GM18861 (cell line): Measurements from ENCODE around the gene DENND2C.
"Not testable (repeated sequence)": the region's sequence is repeated elsewhere in the genome, so short reads cannot be mapped to it uniquely, and the experiment has no call there.

Source experiments
- ATAC-seq: cut with Tn5 transposase; IDR thresholded peaks from one replicate; pipeline ENCODE4 v1.9.1; 2021; ENCODE audit not compliant: unreplicated experiment

The DENND2C gene

DNA sequence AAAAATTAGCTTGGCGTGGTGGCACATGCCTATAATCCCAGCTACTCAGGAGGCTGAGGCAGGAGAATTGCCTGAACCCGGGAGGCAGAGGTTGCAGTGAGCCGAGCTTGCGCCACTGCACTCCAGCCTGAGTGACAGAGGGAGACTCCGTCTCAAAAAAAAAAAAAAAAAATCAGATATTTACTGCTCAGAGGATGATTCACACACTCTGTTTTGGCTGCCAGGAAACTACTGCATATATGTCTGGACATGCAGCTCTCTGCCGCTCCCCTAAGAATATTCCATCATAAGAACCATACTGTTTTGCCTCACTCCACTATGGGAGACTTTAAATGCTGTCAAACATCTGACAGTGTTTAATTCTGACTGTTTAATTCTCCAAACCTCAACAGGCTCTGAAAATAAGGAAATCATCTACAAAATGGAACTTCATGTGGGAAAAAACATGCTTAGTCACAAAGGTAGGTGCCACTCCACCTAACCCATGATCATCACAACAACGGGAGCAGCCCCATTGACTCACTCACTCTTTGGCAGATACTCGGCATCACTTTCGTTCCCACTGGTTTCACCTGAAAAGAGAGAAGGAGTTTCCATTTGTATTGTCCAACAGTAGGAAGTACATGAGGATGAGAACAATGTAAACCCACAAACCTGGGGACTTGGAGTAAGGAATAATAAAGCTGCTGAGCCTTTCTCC is 59.2 kb downstream of the DENND2C start:
- no peak for ATAC-seq

- ATAC-seq = no peak
Observed at GRCh38 chr1:114609826-114610225, 60.0 kb downstream of the DENND2C start.

DNA sequence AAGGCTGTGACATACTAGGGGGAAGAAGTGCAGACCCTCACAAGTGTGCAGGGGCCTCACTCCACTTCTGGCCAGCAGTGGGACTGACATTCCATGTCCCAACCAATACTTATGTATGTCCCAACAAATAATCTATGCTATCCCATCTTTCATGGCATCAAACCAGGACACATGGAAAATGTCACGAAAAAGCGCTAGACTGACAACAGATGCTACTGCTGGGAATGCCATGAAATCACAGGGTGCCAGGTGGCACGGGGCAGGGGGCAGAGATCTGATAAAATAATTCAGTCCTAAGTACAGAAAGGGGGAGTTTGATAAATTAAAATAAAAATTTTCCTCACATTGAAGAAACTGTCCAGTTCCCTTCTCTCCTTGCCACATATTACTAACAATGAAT is 60.8 kb downstream of the DENND2C start:
- ATAC-seq = no peak

DNA sequence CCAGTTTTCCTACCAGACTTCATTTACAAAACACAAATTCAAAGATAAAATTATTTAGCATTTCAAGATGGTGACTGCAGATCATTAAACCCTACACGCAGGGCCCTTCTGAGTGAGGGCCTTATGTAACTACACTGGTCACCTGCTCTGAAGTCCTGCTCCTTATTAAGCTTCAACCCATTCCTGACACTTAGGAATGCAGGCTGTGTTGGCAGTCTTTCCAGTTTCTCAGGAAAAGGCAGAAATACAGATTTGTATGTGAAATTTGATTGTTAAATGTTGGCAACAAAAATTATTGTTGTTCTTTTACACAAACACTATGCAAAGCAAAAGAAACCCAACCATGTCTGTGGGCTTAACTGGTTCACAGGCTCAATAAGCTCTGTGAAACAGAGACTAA is 62.6 kb downstream of the DENND2C start:
- no peak for ATAC-seq

GRCh38 chr1:114597949-114598348 is 71.9 kb downstream of the DENND2C start:
- ATAC-seq = no peak

GRCh38 chr1:114595602-114596001 is 74.2 kb downstream of the DENND2C start:
- no peak for ATAC-seq

DNA sequence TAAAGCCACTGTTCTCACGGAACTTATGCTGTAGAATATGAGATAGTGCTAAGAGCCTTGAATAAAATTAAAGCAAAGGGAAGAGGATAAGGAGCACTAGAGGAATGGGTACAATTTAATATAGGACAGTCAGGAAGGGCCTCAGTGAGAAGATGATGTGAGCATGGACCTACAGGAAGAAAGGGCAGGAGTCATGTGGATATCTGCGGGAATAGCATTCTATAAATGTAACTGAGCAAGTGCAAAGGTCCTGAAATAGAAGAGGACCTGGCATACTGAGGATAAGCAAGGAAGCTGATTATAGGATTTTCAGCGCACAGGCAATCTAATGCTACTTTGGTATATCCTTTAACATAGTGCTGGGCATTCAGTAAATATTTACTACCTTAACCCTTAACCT is 75.8 kb downstream of the DENND2C start:
- ATAC-seq = no peak

DNA sequence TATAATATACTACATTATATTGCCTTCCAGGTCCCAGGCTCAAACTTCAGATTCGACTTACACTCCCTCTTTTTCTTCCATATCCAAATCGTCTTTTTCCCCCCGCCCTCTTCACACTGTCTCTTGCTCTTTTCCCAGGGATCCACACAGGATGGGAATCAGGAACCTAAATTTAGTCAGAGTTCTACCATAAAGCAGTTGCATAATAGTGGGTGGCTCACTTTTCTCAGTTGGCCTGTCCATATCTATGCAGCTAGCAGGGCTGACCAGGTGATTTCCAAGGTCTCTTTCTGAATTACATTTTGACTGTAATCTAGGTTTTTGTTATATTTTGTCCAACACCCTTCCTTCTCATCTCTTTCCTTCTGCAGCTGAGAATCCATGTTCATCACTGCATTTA is 80.7 kb downstream of the DENND2C start:
- no peak for ATAC-seq

GRCh38 chr1:114588196-114588689 is 81.6 kb downstream of the DENND2C start:
- ATAC-seq = no peak

- no peak for ATAC-seq
Observed at GRCh38 chr1:114587203-114587991, 82.5 kb downstream of the DENND2C start.

- ATAC-seq = no peak
Observed at GRCh38 chr1:114586513-114587047, 83.3 kb downstream of the DENND2C start.

DNA sequence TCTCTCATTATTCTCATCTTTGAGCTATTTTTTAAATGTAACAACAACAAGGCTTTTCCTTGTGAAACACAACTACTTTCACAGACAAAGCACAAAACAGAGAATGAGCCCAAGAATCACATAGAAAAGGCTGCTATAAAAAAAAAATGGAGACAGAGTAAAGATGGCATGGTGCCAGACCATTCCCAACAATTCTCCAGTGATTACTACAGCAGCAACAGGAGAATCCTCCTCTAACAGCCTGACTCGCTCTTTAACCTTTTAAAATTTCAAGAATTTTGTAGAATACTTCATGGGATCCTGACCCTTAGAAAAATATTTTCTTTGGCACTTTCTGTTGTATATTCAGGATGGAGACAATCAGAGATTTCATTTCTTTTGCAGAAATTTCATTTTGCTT is 84.6 kb downstream of the DENND2C start:
- no peak for ATAC-seq

DNA sequence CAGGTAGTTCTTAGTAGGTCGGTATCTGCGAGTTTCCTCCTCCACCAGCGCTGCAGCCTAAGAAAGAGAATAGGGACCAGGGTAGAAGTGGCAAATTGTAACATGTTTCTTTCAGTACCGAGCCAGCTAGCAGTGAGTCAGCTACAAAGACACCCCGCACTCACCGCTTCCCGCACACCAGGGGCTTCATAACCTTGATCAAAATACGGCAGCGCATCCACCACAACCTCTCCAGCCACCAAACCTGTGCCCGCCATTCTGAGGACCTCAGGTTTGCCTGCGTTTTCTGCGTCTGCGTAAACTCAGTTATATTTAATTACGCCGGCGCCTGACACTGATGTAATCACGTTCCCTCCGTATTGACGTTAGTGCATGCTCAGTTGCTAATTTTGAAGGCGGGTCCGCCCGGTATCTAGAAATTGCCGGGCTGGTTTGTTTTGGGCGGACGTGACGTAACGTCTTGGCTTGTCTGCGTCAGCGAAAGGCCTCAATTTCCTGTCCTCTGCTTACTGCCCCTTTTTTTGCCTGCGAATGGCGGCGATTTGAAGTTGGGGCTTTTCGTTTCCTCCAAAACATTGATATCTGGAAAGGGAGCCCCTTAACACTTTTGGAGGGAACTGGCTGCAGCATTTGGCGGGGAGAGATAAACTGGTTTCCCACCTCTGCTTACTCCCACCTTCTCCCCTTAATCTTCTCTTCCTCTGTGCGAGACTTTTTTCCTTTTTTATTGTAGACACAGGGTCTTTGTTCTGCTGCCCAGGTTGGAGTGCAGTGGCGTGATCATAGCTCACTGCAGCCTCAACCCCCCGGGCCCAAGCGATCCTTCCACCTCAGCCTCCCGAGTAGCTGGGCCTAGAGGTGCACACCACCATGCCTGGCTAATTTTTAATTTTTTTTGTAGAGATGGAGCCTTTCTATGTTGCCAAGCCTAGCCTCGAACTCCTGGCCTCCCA is 88.2 kb downstream of the DENND2C start, which contains the start of gene BCAS2:
TSS of gene BCAS2 (minus strand) at position 281 of the 953 bp plus-strand sequence. CDS start at position 257, 24 bp downstream.
- peak; percentile 100 for ATAC-seq

- no peak for ATAC-seq
Observed at GRCh38 chr1:114574365-114574764, 95.5 kb downstream of the DENND2C start.

DNA sequence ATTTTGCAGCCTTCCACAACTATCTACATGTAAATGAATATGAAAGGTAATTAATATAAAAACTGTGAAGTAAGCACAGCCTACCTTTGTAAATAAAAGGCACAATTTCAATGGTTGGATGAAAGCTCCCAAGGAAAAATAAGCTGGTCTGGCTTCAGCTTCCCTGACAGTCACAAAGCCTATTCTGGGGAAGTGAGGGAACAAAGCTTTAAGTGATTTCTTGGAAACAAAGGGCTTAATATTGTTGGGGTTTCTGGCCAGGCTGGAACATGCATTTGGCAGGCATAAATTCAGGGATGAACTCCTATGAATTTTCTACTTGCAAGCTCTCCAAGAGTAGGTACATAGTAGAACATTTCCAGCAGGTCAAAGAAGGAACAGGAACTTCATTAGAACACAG is 105.7 kb downstream of the DENND2C start:
- no peak for ATAC-seq

DNA sequence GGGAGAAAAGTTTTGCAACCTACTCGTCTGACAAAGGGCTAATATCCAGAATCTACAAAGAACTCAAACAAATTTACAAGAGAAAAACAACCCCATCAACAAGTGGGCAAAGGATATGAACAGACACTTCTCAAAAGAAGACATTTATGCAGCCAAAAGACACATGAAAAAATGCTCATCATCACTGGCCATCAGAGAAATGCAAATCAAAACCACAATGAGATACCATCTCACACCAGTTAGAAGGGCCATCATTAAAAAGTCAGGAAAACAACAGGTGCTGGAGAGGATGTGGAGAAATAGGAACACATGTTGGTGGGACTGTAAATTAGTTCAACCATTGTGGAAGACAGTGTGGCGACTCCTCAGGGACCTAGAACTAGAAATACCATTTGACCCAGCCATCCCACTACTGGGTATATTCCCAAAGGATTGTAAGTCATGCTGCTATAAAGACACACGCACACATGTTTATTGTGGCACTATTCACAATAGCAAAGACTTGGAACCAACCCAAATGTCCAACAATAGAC is 106.8 kb downstream of the DENND2C start:
- not testable (repeated sequence) for ATAC-seq

- ATAC-seq = no peak
Observed at GRCh38 chr1:114561333-114561732, 108.5 kb downstream of the DENND2C start.

DNA sequence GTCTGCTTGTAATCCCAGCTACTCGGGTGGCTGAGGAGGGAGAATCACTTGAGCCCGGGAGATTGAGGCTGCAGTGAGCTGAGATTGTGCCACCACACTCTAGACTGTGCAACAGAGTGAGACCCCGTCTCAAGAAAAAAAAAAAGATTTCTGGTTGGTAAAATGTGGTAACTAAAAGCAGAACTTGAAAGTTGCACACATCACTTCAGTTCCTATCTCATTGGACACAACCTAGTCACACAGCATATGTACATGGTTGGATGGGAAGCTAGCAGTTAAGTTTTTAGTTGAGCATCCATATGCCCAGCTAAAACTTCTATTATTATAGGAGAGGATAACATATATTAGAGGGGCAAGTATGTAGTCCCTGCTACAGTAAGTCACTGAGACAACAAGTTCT is 110.5 kb downstream of the DENND2C start:
- ATAC-seq = peak; percentile 57

DNA sequence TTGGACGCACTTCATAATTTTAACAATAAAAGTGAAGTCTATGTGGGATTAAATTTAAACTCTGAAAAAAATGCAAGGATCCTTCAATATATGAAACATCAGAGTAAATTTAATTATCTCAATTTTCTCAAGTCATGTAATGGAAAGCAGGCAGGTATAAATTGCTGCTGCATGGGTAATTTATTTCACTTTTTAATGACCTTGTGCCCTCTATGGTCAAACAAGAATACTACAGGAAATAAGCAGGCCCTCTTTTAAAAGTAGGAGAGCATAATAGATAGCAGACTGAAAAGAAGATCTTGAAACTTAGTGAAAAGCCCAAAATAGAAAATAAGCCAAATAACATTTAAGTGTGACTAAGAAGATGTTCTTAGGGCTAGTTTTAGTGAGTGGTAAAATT is 111.3 kb downstream of the DENND2C start:
- ATAC-seq = peak; percentile 48

GRCh38 chr1:114554577-114554976 is 115.3 kb downstream of the DENND2C start:
- no peak for ATAC-seq
